Activated CD4-positive, CD25-positive, alpha-beta regulatory T cell treated with anti-CD3 and anti-CD28 coated beads, Interleukin-2, amount 50 U/mL, for 24 hours (primary cell): ENCODE data around the gene ATP9B.

Experiments
- ATAC-seq, 2 donors: fragments of 150-1000 bp; cut with Tn5 transposase; one replicate each; pipeline ENCODE4 v1.10.0; 2021; ENCODE audit warnings: mild to moderate bottlenecking in 1 of 2, moderate library complexity in 1 of 2

Gene ATP9B

GRCh38 chr18:79334496-79335233 is 265.5 kb downstream of the ATP9B start:
- no peak for ATAC-seq

GRCh38 chr18:79335833-79336360 is 266.7 kb downstream of the ATP9B start:
- ATAC-seq, result no peak

- no peak for ATAC-seq
These were observed 267.5 kb downstream of the ATP9B start for GRCh38 chr18:79336556-79337142.

- no peak for ATAC-seq
These were observed 268.0 kb downstream of the ATP9B start for GRCh38 chr18:79337184-79337583.

GRCh38 chr18:79337620-79338019 is 268.4 kb downstream of the ATP9B start:
- ATAC-seq, result no peak

- no peak for ATAC-seq
These were observed 270.1 kb downstream of the ATP9B start for GRCh38 chr18:79339094-79339908.

GRCh38 chr18:79343567-79344207 is 274.5 kb downstream of the ATP9B start:
- ATAC-seq, result no peak

GRCh38 chr18:79344208-79344581 is 275.0 kb downstream of the ATP9B start:
- no peak for ATAC-seq

- no peak for ATAC-seq
These were observed 276.2 kb downstream of the ATP9B start for GRCh38 chr18:79345366-79345765.

GRCh38 chr18:79345981-79346380 is 276.8 kb downstream of the ATP9B start:
- no peak for ATAC-seq

- ATAC-seq, result no peak
These were observed 278.9 kb downstream of the ATP9B start for GRCh38 chr18:79348066-79348465.

GRCh38 chr18:79352432-79352831 is 283.2 kb downstream of the ATP9B start:
- no peak for ATAC-seq

- no peak for ATAC-seq
These were observed 284.1 kb downstream of the ATP9B start for GRCh38 chr18:79353267-79353666.

- ATAC-seq, result no peak
These were observed 285.2 kb downstream of the ATP9B start for GRCh38 chr18:79354350-79354749.

GRCh38 chr18:79355433-79356335 is 286.5 kb downstream of the ATP9B start:
- no peak for ATAC-seq

- ATAC-seq, result no peak
These were observed 287.2 kb downstream of the ATP9B start for GRCh38 chr18:79356435-79356834.

GRCh38 chr18:79360933-79361332 is 291.7 kb downstream of the ATP9B start:
- no peak for ATAC-seq

GRCh38 chr18:79361766-79362522 is 292.8 kb downstream of the ATP9B start:
- ATAC-seq, result no peak

GRCh38 chr18:79365701-79366100 is 296.5 kb downstream of the ATP9B start:
- ATAC-seq, result no peak

GRCh38 chr18:79366177-79367094 is 297.2 kb downstream of the ATP9B start:
- no peak for ATAC-seq
